NCI-H2227 treated with DMSO at 0.1 percent for 48 hours (cell line): ENCODE results near the gene MACROH2A2.
"Not testable (repeated sequence)": the region's sequence is repeated elsewhere in the genome, so short reads cannot be mapped to it uniquely, and the experiment has no call there.

ENCODE experiments used
- DNase-seq: peaks from one replicate; lab custom pipeline; 2025; lab: John Stamatoyannopoulos, UW

Gene MACROH2A2

DNA sequence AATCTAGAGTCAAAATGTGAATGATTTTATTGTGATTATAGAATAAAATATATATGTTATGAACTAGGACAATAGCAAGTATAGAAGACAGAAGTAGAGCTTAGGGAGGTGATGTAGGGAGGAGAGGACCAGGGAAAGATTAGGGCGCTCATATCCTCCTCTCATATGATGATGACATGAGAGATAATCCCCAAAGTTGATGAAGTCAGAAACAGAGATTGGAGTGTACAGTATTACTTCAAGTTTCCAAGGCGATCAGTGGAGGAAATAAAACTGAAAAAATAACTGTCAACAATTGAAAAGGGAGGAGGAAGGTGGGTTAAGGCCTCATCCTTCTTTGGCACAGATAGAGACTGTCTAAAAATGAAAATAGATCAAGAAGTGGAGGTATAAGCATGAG is 14.9 kb downstream of the MACROH2A2 start:
- no peak for DNase-seq

DNA sequence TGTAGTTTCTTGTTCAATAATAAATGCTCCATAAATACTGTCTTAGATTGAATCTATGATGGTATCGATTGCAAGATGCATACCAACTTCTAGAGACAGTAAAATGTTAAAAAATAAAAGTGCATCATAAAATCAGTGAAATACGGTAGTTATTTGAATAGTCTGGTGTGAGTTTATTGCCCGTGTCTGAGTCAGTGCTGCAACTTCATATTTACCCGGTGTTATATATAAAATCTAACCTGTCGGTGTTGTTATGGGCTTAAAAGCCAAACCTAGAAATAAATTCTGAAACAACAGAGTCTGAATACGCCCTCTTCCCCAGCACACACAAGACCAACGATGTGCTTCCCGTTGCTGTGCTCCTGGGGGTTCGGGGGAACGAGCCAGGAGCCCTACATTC is 16.3 kb downstream of the MACROH2A2 start:
- no peak for DNase-seq

DNA sequence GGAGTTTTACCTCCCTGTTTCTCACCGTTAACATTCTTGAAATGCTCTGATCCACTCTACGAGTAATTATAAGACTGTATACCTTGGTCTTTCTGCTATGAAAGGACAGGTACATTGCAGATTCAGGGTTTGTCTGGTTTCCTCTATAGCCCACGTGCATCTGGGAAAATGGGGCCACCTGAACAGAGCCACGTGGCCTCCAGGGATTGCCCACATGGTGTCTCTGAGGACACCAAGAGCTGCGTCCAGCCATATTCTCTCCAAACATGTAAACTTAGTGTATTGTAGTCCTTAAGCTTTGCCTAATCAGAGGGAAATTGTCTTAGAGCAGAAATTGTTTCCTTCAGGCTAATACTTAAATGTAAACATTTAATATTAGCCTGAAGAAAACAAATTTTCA is 16.7 kb downstream of the MACROH2A2 start:
- no peak for DNase-seq

- no peak for DNase-seq
Observed at GRCh38 chr10:70070834-70071233, 18.2 kb downstream of the MACROH2A2 start.

- DNase-seq, result no peak
Observed at GRCh38 chr10:70074165-70074564, 21.5 kb downstream of the MACROH2A2 start.

DNA sequence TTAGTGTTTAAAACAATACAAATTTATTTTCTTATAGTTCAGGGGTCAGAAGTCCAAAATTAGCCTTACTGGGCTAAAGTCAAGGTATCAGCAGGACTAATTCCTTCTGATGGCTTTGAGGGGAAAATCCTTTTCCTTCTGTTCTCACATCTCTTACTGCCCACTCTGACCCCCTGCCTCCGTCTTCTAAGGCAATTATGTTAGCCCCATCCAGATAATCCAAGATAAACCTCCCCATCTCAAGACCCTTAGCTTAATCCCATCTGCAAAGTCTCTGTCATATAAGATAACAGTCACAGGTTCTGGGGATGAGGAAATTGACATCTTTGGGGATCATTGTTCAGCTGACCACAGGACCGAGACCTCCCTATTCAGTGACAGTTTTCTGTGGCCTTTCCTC is 22.3 kb downstream of the MACROH2A2 start:
- no peak for DNase-seq

GRCh38 chr10:70078329-70078728 is 25.7 kb downstream of the MACROH2A2 start:
- DNase-seq, result no peak

DNA sequence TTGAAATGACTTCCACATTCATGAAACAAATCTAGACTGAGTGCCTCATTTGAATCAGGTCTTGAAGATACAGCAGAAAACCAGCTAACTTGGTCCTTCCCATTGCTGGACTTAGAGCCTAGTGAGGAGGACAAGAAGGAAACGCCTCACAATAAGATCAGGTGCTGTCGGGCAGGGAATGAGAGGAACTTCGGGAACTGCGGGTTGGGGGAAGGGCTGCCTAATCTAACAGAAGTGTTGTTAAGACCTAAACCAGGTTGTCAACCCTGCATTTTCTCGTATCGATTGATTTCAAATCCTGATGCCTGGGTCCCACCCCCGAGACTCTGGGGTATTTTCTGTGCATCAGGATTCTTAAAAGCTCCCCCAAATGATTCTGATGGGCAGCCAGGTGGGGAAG is 26.3 kb downstream of the MACROH2A2 start:
- no peak for DNase-seq

DNA sequence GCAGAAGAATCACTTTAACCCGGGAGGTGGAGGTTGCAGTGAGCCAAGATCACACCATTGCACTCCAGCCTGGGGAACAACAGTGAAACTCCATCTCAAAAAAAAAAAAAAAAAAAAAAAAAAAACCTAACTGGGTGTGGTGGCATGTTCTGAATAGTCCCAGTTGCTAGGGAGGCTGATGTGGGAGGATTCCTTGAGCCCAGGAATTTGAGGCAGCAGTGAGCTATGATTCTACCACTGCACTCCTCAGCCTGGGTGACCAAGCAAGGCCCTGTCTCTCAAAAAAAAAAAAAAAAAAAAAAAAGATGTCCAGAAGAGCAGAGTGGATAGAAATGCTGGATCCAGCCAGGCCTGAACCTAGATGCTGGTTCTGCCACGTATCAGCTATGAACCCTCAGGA is 28.1 kb downstream of the MACROH2A2 start:
- not testable (repeated sequence) for DNase-seq

- no peak for DNase-seq
Observed at GRCh38 chr10:70084189-70084588, 31.5 kb downstream of the MACROH2A2 start.

DNA sequence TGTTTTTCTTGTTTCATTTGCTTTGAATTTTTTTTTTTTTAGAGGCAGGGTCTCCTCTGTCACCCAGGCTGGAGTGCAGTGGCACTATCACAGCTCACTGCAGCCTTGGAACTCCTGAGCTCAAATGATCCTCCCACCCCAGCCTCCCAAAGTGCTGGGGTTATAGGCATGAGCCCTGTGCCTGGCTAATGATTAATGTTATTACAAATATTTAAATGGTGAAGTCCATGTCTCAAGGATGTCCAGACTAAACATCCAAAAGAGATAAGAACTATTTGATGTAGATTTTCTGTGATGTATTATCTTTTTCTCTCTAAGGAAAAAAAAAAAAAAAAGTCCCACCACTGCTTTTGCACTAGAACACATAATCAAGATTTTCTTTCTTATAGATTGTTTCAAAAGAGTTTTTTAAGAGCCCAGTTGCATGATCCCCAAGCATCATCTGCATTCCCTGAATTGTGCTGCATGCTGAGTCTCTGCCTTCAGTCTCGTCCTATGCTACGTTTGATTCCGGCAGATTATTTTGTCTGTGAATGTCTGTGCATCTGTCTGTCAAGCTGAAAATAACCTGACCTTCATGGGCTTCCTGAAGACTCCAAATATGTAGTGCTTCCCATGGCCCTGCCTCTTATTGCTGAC is 33.4 kb downstream of the MACROH2A2 start:
- no peak for DNase-seq

GRCh38 chr10:70087616-70088307 is 35.1 kb downstream of the MACROH2A2 start:
- no peak for DNase-seq

GRCh38 chr10:70088308-70088698 is 35.7 kb downstream of the MACROH2A2 start:
- DNase-seq, result no peak

DNA sequence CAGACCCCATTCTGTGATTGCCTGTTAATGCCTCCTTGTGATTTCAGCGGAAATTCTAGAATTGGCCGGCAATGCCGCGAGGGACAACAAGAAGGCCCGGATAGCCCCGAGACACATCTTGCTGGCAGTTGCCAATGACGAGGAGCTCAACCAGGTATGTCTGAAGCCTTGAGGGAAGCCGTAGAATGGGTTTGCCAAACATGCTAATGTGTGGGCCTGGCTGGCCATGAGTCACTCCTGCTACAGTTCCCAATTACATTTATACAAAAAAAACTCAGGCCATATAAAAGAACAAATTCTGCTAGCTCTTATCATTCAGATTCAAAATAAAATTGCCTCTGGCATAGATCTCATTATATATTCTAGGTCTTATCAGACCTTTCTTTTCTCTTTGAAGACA is 37.4 kb downstream of the MACROH2A2 start:
- no peak for DNase-seq

GRCh38 chr10:70090951-70091350 is 38.3 kb downstream of the MACROH2A2 start:
- DNase-seq, result no peak

- DNase-seq, result no peak
Observed at GRCh38 chr10:70092389-70092718, 39.7 kb downstream of the MACROH2A2 start.

DNA sequence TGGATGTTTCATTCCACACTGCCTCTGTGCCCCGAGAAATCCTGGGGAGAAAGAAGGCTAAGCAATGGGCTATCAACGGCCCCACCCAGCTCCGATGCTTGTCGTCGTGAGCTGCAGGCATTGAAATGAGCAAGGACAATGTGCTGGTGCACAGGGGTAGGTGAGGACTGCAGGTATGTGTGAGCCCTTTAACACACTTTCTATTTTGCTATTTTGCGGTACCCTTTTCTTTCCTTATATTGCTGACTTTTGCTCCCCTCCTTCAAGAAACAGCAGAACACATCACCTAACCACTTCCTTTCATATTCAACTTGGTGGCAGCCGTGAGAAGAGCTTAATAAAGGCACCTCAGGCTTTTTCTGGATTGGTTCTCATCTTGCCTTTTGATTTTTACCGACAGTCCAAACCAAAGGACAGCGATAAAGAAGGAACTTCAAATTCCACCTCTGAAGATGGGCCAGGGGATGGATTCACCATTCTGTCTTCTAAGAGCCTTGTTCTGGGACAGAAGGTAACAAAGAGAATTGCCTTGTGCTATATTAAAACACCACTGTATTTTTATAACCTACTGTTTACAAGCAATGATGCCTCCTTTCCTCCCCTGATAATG is 40.8 kb downstream of the MACROH2A2 start:
- DNase-seq, result no peak

- no peak for DNase-seq
Observed at GRCh38 chr10:70094250-70094649, 41.6 kb downstream of the MACROH2A2 start.

GRCh38 chr10:70096016-70096704 is 43.5 kb downstream of the MACROH2A2 start:
- no peak for DNase-seq

DNA sequence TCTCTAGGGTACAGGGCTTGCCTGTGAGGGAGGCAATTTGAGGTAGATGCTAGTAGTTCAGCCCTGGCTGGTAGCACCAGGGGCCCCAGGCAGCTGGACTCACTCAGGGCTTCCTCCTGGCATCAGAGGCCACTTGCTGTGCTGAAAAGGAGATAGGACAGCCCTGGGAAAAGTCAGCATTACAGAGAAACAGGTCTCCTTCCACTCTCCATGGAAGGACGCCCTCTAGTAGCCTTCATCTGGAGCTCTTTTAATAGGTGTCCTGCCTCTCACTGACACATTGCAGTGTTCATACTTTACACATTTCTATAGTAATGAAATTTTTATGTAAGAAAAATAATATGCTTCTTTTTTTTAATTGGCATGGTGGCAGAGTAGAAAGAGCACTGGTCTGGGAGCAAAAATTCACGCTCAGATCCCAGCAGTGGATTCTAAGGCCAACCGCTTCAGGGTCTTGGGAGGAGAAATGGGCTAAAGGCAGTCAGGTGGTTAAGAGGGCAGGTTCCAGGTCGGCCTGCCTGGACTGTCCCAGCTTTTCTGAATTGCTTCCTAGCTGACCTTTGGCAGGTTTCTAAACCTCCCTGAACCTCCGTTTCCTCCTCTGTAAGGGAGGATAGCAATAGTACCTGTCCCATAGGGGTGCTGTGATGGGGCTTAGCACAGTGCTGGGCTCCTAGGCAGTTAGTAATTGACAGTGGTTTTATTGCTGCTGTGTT is 44.2 kb downstream of the MACROH2A2 start:
- no peak for DNase-seq

DNA sequence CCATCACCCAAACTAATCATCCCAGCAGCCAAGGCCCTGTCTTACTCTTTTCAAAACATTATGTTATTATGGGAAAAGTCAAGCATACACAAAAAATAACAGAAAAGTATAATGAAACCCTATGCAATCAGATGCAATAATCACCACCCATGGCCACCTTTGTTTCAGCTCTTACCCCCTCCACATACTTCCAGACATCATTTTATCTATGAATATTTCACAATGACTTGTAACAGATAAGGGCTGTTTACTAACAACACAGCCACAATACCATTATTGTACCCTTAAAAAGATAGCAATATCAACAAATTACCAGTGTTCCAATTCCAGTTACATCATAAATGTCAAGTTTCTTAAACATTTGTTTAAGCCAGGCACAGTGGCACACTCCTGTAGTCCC is 44.8 kb downstream of the MACROH2A2 start:
- DNase-seq, result no peak

DNA sequence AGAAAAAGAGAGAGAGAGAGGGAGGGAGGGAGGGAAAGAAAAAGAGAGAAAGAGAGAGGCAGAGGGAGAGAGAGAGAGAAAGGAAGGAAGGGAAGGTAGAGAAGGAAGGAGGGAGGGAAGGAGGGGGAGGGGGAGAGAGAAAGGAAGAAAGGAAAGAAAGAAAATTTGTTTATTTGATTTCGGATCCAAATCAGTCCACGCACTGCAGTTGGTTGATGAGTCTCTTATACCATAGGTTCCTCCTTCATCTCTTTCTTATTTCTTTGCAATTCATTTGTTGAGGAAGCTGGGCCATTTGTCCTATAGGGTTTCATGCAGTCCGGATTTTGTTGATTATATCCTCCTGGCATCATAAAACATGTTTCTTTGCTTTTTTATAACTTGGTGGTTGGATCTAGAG is 45.6 kb downstream of the MACROH2A2 start:
- DNase-seq, result no peak
